Measurements from ENCODE around the gene CDK5RAP1. TPM values are rescaled to one million over a fixed set of nuclear protein-coding genes. Genes with fewer than 3 reads are reported as not detected.

CDK5RAP1 gene
- total RNA-seq, 1 experiment from 2014 or later = 53.4 TPM

DNA sequence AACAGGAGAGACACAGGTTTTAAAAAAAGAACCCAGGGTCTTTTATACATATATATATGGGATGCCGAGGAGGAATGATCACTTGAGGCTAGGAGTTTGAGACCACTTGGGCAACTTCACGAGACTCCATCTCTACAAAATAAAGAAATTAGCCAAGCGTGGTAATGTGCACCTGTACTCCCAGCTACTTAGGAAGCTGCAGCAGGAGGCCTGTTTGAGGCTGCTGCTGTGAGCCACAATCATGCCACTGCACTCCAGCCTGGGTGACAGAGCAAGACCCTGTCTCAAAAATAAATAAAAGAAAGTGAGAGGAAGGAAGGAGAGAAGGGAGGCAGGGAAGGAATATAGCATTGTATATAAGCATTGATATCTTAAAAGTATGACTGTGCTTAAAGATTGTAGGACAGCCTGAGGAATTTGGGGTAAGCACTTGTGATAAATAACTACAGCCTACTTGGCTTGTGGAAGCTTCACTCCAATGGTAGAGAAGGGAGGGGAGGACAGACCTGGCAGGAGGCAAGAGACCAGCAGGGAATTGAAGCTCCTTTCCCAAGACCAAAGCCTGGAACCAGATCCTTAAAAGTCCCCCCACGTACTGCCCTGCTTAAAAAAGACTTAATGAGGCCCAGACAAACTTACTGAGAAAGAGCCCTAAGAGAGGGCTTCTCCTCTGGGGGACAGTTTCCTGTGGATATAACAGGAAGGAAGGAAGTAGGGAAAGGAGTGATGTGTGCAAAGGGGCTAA is 44.7 kb upstream of the CDK5RAP1 start:
- Histone ChIP-seq H2AFZ (ENCODE audit: low read length) (no peak overlapping the region), H3K4me2 (ENCODE audit: low read length) (no peak overlapping the region), H3K9ac (ENCODE audit: low read length) (no peak overlapping the region), H3K9me2 (replicated peaks; ENCODE audit: low read length) (no peaks in the 10 kb centered on the region), H3K79me2 (ENCODE audit: low read length) (no peaks in the 10 kb centered on the region), H3K27ac (ENCODE audit: low read length) (no peak overlapping the region), H3K9me3 (ENCODE audit: low read length) (no peaks in the 10 kb centered on the region), H3K27me3 (ENCODE audit: low read length) (no peaks in the 10 kb centered on the region), H4K20me1 (ENCODE audit: low read length) (no peaks in the 10 kb centered on the region), H3K36me3 (ENCODE audit: low read depth, low read length) (no peaks in the 10 kb centered on the region), H3K4me3 (ENCODE audit: low read length) (no peak overlapping the region), H3K4me1 (ENCODE audit: insufficient read depth, low read length) (peaks cover 10% of the 10 kb centered on the region), H3F3A (ENCODE audit: low read length, unreplicated experiment) (no peaks in the 10 kb centered on the region)
- POLR2A ChIA-PET (ENCODE audit: unreplicated experiment) = no interaction called here
- no TSS peak for BruUV-seq (replicated peaks)
- no peak for DNase-seq
- ATAC-seq = no peak
- intact Hi-C loops (cut with micrococcal nuclease) = loop anchor here (10.0 kb wide), 1 partner anchor 181 kb away; no protein-coding TSS in a partner anchor
- CTCF ChIA-PET = no interaction called here
- no peak for TF ChIP-seq EZH2phosphoT487 (IDR thresholded peaks at IDR 0.05; ENCODE audit: borderline replicate concordance, low read length)
- TF ChIP-seq, protein P1, sequence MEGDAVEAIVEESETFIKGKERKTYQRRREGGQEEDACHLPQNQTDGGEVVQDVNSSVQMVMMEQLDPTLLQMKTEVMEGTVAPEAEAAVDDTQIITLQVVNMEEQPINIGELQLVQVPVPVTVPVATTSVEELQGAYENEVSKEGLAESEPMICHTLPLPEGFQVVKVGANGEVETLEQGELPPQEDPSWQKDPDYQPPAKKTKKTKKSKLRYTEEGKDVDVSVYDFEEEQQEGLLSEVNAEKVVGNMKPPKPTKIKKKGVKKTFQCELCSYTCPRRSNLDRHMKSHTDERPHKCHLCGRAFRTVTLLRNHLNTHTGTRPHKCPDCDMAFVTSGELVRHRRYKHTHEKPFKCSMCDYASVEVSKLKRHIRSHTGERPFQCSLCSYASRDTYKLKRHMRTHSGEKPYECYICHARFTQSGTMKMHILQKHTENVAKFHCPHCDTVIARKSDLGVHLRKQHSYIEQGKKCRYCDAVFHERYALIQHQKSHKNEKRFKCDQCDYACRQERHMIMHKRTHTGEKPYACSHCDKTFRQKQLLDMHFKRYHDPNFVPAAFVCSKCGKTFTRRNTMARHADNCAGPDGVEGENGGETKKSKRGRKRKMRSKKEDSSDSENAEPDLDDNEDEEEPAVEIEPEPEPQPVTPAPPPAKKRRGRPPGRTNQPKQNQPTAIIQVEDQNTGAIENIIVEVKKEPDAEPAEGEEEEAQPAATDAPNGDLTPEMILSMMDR (conservative IDR thresholded peaks at IDR 0.05; ENCODE audit: low read depth, low read length) = no peak
- TF ChIP-seq EZH2 (IDR thresholded peaks at IDR 0.05; ENCODE audit: low read length, unreplicated experiment) = no peak

DNA sequence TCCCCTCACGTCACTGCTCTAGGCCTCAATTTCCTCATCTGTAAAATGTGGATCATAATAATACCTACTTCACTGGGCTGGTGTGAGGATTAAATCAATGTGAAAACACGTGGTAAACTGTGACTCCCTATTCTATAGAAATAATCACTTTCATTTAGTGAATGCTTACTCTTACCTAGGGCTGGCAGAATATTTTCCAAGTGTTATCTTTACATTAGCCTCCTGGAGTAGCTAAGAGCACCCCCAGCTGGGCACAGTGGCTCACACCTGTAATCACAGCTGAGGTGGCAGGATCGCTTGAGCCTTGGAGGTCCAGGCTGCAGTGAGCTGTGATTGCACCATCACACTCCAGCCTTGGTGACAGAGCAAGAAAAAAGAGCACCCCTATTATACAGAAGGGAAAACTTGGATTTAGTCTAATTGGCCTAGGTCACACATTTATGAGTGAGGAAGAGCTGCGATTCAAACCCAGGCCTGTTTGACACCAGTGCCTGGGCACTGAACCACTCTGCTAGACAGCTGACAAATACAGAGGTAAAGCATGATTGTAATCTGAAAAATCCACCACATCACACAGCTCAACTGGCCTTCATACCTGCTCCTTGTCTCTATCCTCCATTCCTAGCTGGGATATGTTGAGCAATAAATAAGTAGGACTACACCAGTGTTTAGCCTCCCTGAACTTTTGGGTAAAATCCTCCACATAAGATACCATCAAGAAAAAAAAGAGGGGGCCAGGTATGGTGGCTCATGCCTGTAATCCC is 43.7 kb upstream of the CDK5RAP1 start:
- H3K36me3 ChIP-seq (ENCODE audit: low read depth, low read length) = no peaks in the 10 kb centered on the region
- H3K27me3 ChIP-seq (ENCODE audit: low read length) = no peaks in the 10 kb centered on the region
- BruUV-seq (replicated peaks) = no TSS peak
- TF ChIP-seq, protein P1 (conservative IDR thresholded peaks at IDR 0.05; ENCODE audit: low read depth, low read length) = peak; percentile 60; the same call in 1 of the 2 replicates
- no peak for TF ChIP-seq EZH2 (IDR thresholded peaks at IDR 0.05; ENCODE audit: low read length, unreplicated experiment)
- H3K4me1 ChIP-seq (ENCODE audit: insufficient read depth, low read length) = peaks cover 5% of the 10 kb centered on the region; the same call in 1 of the 2 replicates
- peak overlapping the region; percentile 95 for H3K4me2 ChIP-seq (ENCODE audit: low read length)
- peak overlapping the region; percentile 99; the same call in 1 of the 2 replicates for H2AFZ ChIP-seq (ENCODE audit: low read length)
- no peaks in the 10 kb centered on the region for H3K9me3 ChIP-seq (ENCODE audit: low read length)
- no peaks in the 10 kb centered on the region for H4K20me1 ChIP-seq (ENCODE audit: low read length)
- peak; percentile 48 for DNase-seq
- no peak overlapping the region for H3K27ac ChIP-seq (ENCODE audit: low read length)
- peak; percentile 17 for ATAC-seq
- H3K9me2 ChIP-seq (replicated peaks; ENCODE audit: low read length) = no peaks in the 10 kb centered on the region
- ChIA-PET CTCF (interaction anchor here (0.5 to 1.3 kb wide), 6 partner anchors 25 to 223 kb away, joined by 3 to 12 read pairs (median 3); no protein-coding TSS in a partner anchor), POLR2A (ENCODE audit: unreplicated experiment) (no interaction called here)
- H3K79me2 ChIP-seq (ENCODE audit: low read length) = no peaks in the 10 kb centered on the region
- no peaks in the 10 kb centered on the region for H3F3A ChIP-seq (ENCODE audit: low read length, unreplicated experiment)
- peak overlapping the region; percentile 84; the same call in 1 of the 2 replicates for H3K4me3 ChIP-seq (ENCODE audit: low read length)
- no peak overlapping the region for H3K9ac ChIP-seq (ENCODE audit: low read length)
- intact Hi-C loops (cut with micrococcal nuclease) = loop anchor here (10.0 kb wide), 1 partner anchor 180 kb away; no protein-coding TSS in a partner anchor

Measured in PC-3 (cell line).